Fibroblast of skin of right quadriceps (primary cell): ENCODE results near the gene TEAD4.

ENCODE experiments used
- DNase-seq: peaks from one replicate; pipeline ENCODE4 v3.0.0-alpha.2; 2013

Gene TEAD4

GRCh38 chr12:3085341-3086139 lies 126.3 kb downstream of the TEAD4 start:
- no peak for DNase-seq

GRCh38 chr12:3086211-3086610 lies 127.0 kb downstream of the TEAD4 start:
- no peak for DNase-seq

- DNase-seq = no peak
Measured at GRCh38 chr12:3086729-3087323, 127.6 kb downstream of the TEAD4 start.

- DNase-seq = no peak
Measured at GRCh38 chr12:3087758-3088650, 128.8 kb downstream of the TEAD4 start.

GRCh38 chr12:3089588-3089987 lies 130.4 kb downstream of the TEAD4 start:
- DNase-seq = no peak
